ENCODE results near the gene ARPC3. TPM values are rescaled to one million over a fixed set of nuclear protein-coding genes. Genes with fewer than 3 reads are reported as not detected.

The ARPC3 gene
- 100 to 1,000 TPM; 222 to 230 TPM for total RNA-seq

DNA sequence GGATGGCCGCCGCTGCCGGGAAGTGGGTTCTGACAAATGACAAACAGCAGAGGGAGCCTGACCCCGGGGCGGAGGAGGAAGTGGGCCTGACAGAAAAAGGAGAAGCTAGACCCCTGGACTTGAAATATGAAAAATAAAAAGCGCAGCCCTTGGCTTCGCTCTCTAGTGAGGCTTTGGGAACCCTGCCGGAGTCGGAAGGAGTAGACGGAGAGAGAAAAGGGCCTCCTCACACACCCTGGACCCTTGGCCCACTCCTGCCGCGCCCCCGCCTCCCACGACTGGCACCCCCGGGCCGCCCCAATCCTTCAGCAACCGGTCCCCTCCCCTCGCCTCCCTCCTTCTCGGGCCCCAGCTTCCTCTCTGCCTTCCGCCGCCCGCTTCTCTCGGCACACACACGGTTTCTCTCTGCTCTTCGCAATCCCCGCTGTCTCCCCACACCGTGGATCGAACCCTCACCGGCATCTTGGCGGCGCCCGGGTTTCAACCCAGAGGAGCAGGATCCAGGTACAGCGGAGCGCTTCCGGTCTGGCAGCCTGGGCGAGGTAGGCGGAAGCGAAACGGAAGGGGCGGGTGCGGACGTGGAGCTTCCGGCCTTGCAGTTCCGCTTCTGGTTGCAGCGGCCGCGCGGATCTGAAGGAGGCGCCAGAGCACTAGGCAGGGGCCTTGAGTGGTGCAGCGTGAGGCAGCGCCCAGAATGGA lies at the start of gene ARPC3:
Gene ARPC3 (minus strand): TSS at position 539 of the 699 bp plus-strand sequence. CDS start 77 bp downstream, at position 462.

DNA sequence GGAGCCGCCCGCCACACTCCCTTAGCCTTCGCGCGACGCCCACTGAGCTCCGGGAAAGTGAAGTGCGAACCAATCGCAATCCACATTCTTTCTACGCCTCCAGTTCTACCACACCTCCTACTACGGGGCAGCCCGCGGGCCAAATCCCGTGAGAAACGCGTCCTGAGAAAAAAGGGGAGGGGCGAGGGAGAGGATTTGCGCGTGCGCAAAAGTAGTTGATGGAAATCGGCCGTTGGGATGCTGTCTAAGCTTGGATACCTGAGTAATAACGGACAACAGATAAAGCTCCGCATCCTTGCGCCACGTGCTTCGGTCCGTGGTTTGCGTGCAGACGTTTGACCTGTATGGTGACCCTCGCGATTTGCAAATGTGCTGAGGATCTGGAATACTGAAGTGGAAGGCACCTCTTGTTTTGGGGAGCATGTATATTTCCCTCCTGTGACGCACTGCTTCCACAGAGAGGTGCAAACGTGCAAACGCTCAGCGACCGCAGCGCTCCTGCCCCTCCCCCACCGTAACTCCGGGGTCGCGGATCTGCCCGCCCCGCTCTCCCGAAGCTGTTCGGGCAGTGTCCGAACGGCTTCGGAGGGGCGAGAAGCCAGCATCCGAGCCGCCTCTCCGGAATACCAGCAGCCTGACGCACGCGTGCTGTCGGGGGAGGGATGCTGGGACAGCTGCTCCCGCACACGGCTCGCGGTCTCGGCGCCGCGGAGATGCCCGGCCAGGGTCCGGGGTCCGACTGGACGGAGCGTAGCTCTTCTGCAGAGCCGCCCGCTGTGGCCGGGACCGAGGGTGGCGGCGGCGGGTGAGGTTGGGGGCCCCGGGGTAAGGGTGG lies 18.3 kb upstream of the ARPC3 start, which contains the start of the genes FAM216A and GPN3:
Gene FAM216A (plus strand): TSS at position 632 of the 835 bp plus-strand sequence. CDS start 31 bp downstream, at position 663.
Gene GPN3 (minus strand): TSS at position 44 of the 835 bp plus-strand sequence. CDS start 54 bp downstream, outside the sequence.

DNA sequence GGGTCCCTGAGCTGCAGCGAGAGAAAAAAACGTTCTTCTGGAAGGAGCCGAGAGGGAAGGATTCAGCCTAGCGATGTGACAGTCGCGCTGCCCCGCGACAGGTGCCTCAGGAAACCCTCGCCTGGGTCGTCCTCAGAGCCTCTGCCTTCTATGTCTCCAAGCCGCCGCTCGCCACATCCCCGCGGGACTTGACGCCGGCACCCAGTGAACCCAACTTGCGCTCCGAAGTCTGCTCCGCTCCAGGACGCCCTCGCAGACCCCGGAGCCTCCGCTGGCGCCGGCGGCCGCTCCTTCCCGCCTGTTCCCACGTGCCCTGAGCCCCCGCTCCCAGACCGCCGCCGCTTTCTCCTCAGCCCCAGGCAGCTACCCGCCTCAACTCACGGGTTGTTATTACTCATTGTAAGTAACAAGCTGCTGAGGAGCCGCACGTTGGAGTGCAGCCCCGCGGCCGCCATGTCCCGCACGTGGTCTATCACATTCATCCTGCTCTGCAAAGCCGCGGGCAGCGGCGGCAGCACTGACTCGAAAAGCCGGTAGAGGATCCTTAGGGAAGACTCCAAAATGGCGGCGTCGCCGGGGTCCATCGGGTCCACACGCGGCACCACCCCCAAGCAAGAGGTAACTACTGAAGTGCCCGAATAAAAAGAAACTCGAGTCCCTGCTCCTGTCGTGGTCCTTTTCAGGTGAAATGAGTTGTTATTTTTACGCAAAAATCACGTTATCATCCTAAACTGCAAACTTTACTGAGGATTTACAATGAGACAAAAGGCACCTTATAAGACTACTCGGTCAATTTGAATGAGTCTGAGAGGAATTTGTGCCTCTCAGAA lies 46.8 kb downstream of the ARPC3 start, which contains the start of gene ANAPC7:
Gene ANAPC7 (minus strand): TSS at position 563 of the 830 bp plus-strand sequence. CDS start 81 bp downstream, at position 482.

Small RNA genes lying within 50 kb of the gene (small RNA-seq; reads per million reads assigned to genes)
- 0 reads per million in 2 donors for gene RF00278

Other genes starting within 250 kb of the ARPC3 start
- 100 to 1,000 TPM; 110 to 189 TPM for gene ATP2A2, start 169.1 kb downstream of the ARPC3 start, total RNA-seq
- gene ANAPC7, start 46.6 kb downstream of the ARPC3 start, total RNA-seq = 10 to 100 TPM; 35.4 to 51.0 TPM
- gene GPN3, start 17.9 kb upstream of the ARPC3 start, total RNA-seq = 10 to 100 TPM; 13.1 to 27.0 TPM
- 10 to 100 TPM in 1 of 2 donors, 1 to 10 TPM in 1; 8.3 to 10.7 TPM for gene FAM216A, start 18.5 kb upstream of the ARPC3 start, total RNA-seq
- 10 to 100 TPM; 54.4 to 86.6 TPM for gene VPS29, start 51.8 kb upstream of the ARPC3 start, total RNA-seq
- gene RAD9B, start 52.0 kb upstream of the ARPC3 start, total RNA-seq = under 1 TPM; 0.34 to 1.00 TPM
- 10 to 100 TPM in 1 of 2 donors, 1 to 10 TPM in 1; 8.9 to 13.0 TPM for gene PPTC7, start 133.0 kb upstream of the ARPC3 start, total RNA-seq
- 10 to 100 TPM; 20.6 to 55.1 TPM for gene TCTN1, start 163.8 kb upstream of the ARPC3 start, total RNA-seq
- gene HVCN1, start 238.8 kb upstream of the ARPC3 start, total RNA-seq = under 1 TPM; 0.34 to 0.67 TPM

Measured in melanocyte of skin (primary cell).